HL-60 (cell line): ENCODE results near the gene SUCO.

ENCODE experiments used
- CTCF ChIP-seq: IDR thresholded peaks from one replicate; pipeline ENCODE4 v1.5.1; 2011; ENCODE audit warnings: low read length, control low read depth, inconsistent platforms; ENCODE audit not compliant: insufficient read depth
- POLR2AphosphoS5 ChIP-seq: IDR thresholded peaks from 2 replicates; pipeline ENCODE4 v1.6.1; 2012; ENCODE audit warnings: low read depth
- TF ChIP-seq, protein P1 (sequence below): IDR thresholded peaks from 2 replicates; pipeline ENCODE4 v1.6.1; 2012; ENCODE audit warnings: low read depth; ENCODE audit not compliant: insufficient replicate concordance

- TF ChIP-seq CTCF, result no peak
- TF ChIP-seq, protein P1, sequence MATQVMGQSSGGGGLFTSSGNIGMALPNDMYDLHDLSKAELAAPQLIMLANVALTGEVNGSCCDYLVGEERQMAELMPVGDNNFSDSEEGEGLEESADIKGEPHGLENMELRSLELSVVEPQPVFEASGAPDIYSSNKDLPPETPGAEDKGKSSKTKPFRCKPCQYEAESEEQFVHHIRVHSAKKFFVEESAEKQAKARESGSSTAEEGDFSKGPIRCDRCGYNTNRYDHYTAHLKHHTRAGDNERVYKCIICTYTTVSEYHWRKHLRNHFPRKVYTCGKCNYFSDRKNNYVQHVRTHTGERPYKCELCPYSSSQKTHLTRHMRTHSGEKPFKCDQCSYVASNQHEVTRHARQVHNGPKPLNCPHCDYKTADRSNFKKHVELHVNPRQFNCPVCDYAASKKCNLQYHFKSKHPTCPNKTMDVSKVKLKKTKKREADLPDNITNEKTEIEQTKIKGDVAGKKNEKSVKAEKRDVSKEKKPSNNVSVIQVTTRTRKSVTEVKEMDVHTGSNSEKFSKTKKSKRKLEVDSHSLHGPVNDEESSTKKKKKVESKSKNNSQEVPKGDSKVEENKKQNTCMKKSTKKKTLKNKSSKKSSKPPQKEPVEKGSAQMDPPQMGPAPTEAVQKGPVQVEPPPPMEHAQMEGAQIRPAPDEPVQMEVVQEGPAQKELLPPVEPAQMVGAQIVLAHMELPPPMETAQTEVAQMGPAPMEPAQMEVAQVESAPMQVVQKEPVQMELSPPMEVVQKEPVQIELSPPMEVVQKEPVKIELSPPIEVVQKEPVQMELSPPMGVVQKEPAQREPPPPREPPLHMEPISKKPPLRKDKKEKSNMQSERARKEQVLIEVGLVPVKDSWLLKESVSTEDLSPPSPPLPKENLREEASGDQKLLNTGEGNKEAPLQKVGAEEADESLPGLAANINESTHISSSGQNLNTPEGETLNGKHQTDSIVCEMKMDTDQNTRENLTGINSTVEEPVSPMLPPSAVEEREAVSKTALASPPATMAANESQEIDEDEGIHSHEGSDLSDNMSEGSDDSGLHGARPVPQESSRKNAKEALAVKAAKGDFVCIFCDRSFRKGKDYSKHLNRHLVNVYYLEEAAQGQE, result no peak
- TF ChIP-seq POLR2AphosphoS5, result no peak
Observed at GRCh38 chr1:172661107-172661506, 128.2 kb downstream of the SUCO start.
